Measurements from ENCODE around the gene FBXW7.

DNA sequence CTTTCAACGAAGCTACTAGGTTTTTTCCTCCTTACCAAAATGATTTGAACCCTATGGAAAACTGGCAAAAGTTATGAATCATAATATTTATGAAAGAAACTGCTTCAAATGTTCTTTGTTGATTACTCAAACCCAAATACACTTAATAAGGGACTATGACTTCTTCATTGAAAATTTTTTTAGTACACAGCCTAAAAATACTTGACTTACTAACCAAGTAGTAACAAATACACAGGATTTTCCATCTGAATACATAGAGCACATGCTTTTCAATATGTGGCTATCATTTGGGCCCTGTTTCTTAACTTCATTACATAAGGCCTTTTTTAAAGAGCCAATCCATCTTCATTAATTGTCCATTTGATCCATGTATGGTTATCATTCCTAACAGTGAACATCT lies 171.5 kb downstream of the FBXW7 start:
- TF ChIP-seq, protein P1, sequence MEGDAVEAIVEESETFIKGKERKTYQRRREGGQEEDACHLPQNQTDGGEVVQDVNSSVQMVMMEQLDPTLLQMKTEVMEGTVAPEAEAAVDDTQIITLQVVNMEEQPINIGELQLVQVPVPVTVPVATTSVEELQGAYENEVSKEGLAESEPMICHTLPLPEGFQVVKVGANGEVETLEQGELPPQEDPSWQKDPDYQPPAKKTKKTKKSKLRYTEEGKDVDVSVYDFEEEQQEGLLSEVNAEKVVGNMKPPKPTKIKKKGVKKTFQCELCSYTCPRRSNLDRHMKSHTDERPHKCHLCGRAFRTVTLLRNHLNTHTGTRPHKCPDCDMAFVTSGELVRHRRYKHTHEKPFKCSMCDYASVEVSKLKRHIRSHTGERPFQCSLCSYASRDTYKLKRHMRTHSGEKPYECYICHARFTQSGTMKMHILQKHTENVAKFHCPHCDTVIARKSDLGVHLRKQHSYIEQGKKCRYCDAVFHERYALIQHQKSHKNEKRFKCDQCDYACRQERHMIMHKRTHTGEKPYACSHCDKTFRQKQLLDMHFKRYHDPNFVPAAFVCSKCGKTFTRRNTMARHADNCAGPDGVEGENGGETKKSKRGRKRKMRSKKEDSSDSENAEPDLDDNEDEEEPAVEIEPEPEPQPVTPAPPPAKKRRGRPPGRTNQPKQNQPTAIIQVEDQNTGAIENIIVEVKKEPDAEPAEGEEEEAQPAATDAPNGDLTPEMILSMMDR (IDR thresholded peaks at IDR 0.05) = no peak
- no peak for TF ChIP-seq EZH2 (IDR thresholded peaks at IDR 0.05; ENCODE audit: borderline replicate concordance, insufficient read depth, low read depth, low read length, poor library complexity, severe bottlenecking)
